KG1 (cell line): ENCODE results near the gene KHDRBS1.
"Not testable (repeated sequence)": the region's sequence is repeated elsewhere in the genome, so short reads cannot be mapped to it uniquely, and the experiment has no call there.

Source experiments
- DNase-seq: peaks from one replicate; lab custom pipeline; 2025; lab: John Stamatoyannopoulos, UW

KHDRBS1 gene, protein sequence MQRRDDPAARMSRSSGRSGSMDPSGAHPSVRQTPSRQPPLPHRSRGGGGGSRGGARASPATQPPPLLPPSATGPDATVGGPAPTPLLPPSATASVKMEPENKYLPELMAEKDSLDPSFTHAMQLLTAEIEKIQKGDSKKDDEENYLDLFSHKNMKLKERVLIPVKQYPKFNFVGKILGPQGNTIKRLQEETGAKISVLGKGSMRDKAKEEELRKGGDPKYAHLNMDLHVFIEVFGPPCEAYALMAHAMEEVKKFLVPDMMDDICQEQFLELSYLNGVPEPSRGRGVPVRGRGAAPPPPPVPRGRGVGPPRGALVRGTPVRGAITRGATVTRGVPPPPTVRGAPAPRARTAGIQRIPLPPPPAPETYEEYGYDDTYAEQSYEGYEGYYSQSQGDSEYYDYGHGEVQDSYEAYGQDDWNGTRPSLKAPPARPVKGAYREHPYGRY

DNA sequence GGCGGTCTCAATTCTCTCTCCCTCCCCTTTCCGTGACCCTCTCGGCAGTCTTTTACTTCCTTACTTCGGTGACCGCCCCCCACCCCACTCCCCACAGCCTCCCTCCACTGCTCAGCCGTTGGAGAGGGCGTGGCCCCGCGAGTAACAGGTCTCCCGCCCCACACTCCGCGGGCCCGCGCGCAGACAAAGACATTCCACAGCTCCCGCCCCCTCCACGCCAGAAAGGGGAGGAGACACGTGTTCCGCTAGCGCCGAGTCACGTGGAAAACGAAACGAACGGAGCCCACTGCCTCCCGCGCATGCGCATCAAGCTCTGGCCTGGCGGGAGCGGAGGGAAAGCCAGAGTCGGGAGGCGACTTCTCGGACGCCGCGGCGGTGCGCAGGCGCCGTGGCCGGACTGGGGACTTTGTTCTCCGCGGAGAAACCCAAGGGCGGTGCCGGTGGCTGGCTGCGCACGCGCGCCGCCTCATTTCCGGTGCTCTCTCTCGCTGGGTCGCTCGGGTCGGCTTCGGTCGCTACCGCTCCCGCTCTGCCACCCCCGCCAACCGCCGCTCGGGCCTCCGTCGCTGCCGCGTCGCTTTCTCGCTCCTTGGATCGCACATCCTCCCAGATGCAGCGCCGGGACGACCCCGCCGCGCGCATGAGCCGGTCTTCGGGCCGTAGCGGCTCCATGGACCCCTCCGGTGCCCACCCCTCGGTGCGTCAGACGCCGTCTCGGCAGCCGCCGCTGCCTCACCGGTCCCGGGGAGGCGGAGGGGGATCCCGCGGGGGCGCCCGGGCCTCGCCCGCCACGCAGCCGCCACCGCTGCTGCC, at the start of gene KHDRBS1:
Gene KHDRBS1 (plus strand): TSS at position 483 of the 813 bp plus-strand sequence. CDS start 128 bp downstream, at position 611.
- DNase-seq = peak; percentile 97

DNA sequence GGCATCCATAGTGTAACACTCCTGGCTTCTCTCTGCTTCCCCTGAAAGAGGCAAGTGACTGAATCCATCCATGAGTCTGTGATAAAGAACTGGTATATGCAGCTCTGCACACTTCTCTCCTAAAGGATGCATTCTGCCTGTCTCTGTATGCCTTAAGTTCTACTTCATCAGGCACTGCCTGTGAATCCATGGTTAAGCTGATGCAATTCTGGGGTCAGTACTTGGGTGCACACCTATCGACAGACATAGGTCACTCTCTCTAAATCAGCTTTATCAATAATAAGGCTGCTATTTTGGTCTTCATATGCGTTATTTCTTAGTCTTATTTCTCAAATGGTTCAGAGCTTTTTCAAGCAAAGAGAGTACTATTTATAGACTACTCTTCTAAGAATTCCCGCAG, 42.8 kb upstream of the KHDRBS1 start:
- no peak for DNase-seq

DNA sequence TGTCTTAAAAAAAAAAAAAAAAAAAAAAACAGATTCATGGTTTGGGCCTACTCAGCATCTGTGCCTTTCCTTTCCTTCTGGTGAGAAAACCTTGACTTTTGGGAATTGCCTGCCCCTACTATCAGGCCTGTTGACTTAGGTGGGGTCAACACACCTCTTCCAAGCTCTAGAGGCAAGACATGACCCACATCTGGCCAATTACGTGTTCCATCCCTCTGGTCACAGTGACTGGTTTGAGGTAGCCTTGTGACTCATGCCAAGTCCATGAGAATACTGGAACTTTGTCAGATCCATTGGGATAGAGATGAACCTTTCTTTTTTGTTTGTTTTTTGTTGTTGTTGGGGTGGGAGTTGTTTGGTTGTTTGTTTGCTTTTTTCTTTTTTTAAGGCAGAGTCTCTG, 37.3 kb upstream of the KHDRBS1 start:
- no peak for DNase-seq

DNA sequence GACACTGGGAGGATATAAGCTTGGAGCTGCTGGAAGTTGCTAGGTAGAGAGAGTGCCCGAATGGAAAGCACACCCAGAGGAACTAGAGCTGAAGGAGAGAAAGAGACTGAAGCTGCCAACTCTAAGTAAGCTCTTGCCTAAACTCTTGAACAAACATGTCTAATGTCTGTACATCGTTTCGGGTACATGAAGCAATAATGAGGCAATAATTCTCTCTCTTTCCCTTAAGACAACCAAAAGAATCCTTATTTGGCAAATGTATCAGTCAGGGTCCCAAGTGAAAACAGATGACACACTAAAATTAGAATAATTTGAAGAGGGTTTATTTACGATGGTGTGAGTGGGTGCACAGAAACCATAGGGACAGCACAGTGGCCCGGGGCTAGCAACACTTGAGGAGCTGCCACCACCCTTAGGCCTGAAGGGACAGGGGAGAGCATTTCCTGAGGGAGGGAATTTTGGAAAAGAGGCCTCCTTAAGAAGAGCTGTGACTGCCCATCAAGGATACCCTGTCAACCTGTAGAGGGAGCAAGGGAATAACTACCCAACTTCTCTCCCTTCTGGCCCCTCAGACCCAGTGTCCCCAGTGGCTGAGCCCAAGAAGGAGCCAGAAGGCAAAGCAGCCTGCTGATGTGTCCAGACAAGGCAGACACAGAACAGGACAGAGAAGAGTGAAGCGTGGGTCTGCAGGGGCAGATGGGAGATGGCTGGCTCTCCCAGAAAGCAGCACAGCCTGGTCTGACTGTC, 36.1 kb upstream of the KHDRBS1 start:
- DNase-seq = no peak

DNA sequence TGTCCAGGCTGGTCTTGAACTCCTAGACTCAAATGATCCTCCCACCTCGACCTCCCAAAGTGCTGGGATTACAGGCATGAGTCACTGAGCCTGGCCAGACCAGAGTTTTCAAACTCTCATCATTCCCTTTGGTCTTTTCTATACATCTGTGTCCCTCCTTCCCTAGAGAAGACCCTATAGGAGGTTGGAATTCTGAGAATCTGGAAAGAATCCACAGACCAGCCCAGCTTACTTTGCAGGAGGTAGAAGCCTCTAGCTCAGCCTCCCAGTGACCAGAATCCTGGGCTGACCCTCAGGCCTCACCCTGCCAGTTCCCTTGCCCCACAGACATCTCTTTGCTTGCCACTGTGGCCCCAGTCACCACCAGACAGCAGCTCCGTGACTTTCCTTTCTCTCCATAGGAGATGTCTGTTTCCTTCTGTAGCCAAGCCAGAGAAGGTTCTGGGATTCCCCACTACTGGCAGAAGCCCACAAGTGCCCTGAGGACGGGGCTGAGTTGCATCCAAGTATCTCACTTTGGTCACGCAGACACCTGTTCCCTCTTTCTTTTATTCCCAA, 34.7 kb upstream of the KHDRBS1 start:
- no peak for DNase-seq

DNA sequence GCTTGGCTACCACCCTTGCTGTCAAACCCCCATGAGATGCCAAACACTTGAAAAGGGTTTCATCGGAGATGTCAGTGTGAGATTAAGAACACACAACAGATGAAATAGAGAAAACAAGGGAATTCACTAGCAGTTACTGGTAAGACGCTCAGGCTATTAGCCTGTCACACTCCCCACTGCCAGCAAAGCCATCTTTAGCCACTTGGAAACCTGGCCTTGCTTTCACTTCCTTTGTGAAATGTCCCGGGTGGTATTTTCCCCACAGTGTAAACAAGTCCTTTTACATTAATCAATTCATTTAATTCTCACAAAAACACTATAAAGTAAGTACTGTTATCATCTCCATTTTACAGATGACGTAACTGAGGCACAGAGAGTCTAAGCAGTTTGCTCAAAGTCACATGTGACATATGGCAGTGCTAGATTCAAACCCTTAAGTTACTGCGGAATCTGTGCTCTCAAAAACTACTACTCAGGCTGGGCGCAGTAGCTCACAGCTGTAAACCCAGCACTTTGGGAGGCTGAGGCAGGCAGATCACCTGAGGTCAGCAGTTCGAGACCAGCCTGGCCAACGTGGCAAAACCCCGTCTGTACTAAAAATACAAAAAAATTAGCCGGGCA, 32.7 kb upstream of the KHDRBS1 start:
- DNase-seq = no peak

DNA sequence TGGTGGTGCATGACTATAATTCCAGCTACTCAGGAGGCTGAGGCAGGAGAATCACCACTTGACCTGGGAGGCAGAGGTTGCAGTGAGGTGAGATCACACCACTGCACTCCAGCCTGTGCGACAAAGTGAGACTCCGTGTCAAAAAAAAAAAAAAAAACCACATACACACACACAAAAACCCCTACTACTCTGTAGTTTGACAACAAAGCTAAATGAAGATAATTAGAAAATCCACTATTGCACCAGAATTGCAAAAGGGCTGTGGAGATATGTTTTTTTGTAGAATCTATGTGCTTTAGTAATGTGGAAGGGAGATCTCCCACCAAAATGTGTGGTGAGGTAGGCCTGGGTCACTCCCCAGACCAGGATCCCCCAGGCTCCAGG, 32.2 kb upstream of the KHDRBS1 start:
- no peak for DNase-seq

DNA sequence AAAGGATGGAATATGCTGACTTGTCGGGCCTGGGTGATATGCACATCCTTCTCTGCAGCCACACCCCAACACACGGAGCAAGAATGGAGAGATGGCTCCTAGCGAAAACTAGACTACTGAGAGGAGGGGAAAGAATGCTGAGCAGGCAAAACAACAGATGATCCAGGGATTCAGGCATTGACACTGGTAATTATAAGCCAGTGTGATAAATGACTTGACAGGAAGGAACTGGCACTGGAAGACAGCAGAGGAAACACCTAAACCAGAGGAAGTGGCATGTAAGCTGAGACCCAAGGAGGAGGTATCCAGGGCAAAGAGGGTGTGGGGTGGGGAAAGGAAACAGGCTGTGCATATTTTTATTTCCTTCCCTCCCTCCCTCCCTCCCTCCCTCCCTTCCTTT, 31.7 kb upstream of the KHDRBS1 start:
- DNase-seq = peak; percentile 56

DNA sequence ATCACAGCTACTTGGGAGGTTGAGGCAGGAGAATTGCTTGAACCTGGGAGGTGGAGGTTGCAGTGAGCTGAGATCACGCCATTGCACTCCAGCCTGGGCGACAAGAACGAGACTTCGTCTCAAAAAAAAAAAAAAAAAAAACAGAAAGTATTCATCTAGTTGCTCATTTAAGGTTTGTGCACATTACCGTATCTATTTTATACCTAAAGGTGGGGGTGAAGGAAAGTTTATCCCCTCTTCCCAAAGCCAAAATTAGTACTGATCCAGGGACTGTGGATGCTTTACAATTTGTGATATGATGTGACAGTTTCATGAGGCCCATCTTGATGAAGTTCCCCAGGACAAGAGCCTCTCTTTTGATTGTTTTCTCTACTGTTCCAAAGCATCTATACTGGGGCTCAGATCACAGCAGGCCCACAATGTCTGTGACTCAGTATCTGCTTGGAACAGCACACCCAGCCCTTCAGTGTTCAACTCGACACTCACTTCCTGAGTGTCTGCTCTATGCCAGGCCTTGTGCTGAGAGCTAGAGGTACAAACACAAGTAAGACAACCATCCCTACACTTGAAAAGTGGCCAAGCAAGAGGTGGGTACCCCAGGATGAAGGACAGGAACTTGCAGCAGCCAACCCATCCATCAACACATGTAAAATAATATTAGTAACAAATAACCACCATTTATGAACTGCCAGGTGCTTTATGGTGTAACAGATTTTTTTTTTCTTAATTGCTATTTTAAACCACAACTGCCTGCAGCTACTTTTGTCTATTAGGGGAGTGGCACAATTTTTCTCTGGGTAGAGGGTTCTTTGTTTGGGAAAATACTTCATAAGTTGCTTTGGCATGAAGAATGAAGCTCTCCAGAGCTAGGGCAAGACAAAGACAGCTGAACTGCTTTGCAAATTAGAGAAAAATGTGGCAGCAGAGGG, 29.0 kb upstream of the KHDRBS1 start:
- no peak for DNase-seq

DNA sequence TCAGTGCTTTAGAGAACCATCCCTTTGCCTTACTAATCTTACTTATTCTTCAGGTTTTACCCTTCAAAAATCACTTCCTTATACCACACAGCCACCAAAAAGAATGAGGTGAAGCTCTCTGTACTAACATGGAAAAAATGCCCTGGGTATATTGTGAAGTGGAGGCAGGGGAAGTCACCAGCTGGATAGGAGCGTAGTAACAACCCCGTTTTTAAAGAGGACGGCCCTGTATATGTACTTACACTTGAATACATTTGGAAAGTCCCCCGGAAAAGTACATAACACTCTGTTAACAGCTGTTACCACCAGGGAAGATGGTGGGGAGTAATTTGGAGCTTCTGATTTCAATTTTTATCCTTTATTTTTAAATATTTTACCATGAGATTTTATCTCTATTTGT, 28.2 kb upstream of the KHDRBS1 start:
- peak; percentile 35 for DNase-seq

DNA sequence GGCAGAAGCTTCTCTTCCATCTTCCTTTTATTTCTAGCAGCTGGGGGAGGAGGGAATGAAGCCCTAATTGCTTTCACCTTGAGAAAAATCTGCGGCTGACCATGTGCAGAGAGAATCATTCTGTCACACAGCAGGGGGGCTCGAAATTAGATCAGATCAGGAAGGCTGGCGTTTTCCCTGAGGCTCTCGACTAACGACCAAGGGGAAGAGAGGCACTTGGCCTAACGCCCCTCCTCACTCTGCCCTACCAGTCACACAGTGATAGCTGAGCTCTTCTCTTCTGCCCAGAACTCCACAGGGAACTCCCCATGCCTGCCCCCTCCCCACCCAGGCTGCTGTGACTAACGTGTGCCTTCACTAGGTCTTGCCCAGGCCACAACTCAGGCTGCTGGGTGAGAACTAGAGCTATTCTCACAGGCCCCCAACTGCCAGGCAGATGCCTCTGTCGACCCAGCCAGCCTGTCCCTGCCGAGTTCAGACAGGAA, 26.5 kb upstream of the KHDRBS1 start:
- no peak for DNase-seq

DNA sequence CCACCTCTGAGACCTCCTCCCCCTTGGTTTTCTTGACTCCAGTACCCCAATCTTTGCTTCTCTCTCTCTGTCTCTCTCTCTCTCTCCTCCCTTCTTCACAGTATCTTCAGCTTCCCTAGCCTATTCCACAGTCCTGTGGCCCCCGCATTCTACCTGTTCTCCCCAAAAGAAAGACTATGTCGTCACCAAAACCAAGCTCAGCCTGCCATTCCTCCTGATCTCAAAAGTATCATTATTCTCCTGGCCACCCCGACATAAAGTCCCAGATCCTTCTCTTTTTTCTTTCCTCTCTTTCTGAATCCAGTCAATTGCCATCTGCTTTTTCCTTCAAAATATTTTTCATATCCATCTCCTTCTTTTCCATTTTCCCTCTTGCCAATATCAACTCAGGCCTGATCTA, 23.7 kb upstream of the KHDRBS1 start:
- DNase-seq = no peak

DNA sequence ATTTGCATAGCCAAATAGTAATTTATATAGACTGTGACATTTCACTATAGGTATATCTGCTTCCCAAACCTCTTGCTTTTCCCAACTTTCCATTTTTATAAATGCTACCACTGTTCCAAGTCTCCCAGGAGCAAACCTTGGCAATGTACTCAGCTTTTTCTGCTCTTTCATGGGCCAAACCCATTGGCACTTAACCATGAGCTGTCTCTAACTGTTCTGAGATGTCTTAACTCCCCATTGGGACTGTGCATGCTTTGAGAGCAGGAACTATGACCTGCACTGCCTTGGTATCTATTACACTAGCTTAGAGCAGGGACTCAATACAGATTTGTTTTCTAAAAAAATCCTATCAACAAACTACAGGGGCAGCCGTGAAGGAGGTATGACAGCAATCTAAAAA, 22.5 kb upstream of the KHDRBS1 start:
- DNase-seq = no peak

DNA sequence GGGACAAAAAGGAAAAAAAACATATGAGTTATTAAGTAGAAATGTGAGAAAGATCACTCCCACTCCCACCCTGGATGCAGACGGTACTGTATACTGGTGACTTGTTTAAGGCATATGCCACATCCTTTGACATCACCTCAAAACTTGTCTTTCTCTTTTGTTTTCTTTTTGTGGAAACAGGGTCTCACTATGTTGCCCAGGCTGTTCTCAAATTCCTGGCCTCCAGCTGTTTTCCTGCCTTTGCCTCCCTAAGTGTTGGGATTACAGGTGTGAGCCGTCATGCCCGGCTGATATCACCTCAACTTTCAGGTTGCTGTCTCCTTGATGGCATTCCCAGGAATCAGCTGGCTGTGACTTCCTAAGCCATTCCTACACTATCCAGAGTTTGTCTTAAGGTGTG, 18.4 kb upstream of the KHDRBS1 start:
- DNase-seq = no peak

DNA sequence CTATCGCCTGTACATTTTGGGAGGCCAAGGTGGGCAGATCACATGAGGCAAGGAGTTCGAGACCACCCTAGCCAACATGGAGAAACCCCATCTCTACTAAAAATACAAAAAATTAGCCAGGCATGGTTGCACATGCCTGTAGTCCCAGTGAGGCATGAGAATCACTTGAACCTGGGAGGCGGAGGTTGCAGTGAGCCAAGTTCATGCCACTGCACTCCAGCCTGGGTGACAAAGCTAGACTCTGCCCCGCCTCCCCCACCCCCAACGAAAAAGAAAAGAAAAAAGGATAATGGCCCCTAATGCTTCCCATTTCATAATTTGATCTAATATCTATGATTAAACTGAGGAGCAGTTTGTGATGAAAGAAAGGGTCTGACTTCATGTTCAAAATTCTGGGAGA, 17.5 kb upstream of the KHDRBS1 start:
- DNase-seq = not testable (repeated sequence)

DNA sequence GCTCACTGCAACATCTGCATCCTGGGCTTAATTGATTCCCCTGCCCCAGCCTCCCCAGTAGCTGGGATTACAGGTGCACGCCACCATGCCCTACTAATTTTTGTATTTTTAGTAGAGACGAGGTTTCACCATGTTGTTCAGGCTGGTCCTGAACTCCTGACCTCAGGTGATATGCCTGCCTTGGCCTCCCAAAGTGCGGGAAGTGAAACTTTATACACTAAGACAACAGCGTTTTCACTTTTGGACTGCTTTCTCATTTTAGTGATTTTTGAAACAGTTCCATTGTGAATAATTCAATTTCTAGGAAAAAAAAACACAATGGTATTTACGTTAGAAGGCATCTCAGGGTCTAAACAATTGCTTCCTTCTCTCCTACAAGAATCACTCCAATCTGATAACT, 11.8 kb upstream of the KHDRBS1 start:
- no peak for DNase-seq

DNA sequence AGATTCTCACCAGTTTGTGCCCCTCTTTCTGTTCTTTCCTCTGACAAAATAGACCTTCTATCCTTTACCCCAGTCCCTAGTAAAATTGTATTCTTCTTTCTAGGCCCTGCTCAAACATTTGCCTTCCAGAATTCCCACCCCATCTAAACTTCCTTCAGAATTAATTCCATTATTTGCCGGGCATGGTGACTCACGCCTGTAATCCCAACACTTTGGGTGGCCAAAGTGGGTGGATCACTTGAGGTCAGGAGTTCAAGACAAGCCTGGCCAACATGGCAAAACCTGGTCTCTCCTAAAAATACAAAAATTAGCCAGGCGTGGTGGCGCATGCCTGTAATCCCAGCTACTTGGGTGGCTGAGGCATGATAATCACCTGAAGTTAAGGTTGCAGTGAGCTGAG, 11.4 kb upstream of the KHDRBS1 start:
- not testable (repeated sequence) for DNase-seq

DNA sequence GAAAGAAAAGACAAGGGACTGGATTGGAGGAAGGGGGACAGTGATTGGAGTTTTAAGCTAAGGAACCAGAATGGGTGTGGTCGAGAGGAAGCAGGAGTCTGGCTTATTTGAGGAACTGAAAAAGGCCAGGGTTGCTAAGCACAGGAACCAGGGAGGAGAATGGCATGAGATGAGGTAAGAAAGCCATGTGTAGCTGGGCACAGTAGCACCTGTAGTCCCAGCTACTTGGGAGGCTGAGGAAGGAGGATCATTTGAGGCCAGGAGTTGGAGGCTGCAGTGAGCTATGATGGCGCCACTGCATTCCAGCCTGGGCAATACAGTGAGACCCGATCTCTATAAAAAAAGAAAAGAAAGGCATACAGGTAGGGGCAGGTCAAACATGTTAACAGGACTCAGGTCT, 8.1 kb upstream of the KHDRBS1 start:
- no peak for DNase-seq

DNA sequence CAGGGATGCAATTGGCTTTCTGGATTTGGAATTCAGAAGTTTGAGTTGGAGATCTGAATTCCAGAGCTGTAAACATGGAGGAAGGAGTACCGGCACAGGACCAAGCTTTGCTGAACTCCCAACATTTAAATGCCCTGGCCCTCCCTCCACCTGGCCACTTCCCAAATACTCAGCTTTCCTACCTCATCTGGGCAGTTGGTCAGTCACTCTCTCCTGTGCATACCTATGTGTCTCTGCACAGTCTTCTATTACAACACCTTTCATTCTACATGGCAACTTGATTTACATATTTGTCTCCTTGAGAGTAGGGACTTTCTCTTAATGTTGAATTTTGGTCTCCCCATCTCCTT, 6.1 kb upstream of the KHDRBS1 start:
- no peak for DNase-seq

DNA sequence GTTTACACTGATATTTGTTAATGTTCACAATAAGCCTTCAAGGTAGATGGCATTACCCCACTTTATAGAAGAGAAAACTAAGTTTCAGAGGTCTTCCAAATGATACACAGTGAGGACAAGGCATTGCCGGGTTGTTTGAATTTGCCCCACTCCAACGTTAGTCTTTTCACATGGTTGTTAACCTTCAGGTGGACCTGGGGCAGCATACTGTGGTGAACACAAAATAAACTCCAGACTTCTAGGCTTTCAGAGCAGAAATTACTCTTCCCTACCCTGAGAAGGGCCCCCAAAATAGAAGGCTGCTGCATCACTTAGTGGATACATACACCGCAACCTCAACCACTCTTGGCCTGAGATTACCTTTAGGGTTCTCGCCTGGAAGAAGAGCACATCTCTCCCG, 3.4 kb upstream of the KHDRBS1 start:
- no peak for DNase-seq
